Activated CD8-positive, alpha-beta memory T cell treated with anti-CD3 and anti-CD28 coated beads for 36 hours (primary cell): ENCODE data around the gene YKT6. TPM values are rescaled to one million over a fixed set of nuclear protein-coding genes. Genes with fewer than 3 reads are reported as not detected.

Experiments used
- CTCF ChIA-PET: fragments of 350-600 bp; sonication (Branson Sonifier 250); formaldehyde crosslinking; loops from one replicate; lab custom pipeline; 2021; ENCODE audit warnings: antibody characterized with exemption; lab: Charles Lee
- POLR2A ChIA-PET: fragments of 350-600 bp; sonication (Branson Sonifier 250); formaldehyde crosslinking; loops from one replicate; lab custom pipeline; 2021; ENCODE audit warnings: antibody characterized with exemption; lab: Charles Lee
- total RNA-seq, 2 experiments: library from RNA; stranded (reverse); gene quantifications; one replicate each; pipeline ENCODE4 v1.2.3, GENCODE V29; 2021

Gene YKT6
- total RNA-seq, 2 experiments from 2014 or later = 81.0 to 83.9 TPM

DNA sequence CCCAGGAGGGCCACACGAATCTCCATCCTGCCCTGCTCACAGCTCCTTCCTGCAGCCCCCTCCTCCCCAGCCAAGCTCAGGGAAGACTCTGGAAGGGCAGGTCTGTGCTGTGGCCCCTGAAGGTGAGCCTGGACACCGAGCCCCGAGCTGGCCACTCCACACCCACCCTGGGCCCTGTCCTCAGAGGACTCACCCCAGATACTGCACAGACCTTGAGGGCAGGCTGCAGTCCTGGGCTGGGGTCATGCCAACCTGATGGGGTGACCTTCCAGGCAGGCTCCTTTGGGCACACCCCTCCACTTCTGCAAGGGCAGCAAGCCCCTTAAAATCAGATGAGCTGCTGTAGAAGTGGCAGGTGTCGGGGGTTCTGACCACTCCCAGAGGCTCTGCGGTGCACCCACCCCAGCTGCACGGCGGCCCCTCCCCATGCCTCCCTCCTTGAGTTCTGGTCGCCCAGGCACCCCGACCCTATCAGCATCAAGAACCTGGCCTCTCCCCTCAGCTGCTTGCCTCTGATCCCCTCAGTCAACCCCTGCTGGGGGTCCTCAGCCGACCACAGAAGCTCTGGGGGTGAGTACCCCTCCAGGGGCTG lies 24.3 kb downstream of the YKT6 start:
- CTCF ChIA-PET = interaction anchor here (1.2 kb wide), 1 partner anchor 16 kb away, joined by 4 read pairs; no protein-coding TSS in a partner anchor
- POLR2A ChIA-PET = no interaction called here

DNA sequence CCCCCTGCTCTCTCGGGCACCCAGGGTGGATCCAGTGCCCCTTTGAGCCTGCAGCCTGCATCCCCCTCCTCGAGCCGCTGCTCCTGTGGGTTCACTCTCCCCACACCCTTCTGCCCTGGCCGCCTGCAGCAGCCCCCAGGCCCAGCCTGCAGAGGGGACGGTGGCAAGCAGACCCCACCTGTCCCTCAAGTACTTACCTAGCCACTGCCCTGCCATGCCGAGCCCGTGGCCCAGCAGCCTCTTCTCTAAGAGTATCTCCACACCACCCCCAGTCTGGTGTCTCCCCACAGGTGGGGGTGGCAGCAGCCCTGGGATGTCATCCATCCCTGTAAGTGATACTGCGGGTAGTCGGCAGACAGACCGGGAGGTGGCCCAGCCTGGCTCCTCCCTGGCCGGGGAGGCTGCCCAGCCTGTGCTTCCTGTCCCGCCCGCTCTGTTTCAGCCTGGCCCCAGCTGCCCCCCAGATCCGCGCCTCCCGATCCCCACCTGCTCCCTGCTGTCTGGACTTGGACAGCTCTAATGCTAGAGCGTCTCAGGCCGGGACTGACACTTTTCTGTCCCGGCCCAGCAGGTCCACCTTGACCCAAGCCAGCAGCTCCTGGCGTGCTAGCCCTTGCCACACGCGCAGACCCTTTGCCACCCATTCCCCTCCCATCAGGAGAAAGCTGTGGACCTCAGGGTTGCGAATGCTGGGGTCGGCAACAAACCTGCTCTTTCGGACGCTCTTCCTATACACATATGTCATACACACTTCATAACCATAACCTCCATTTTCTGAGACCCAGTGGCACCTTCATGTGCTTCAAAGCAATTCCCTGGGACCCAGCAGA lies 25.0 kb downstream of the YKT6 start:
- ChIA-PET CTCF (interaction anchor here (0.6 kb wide), 1 partner anchor 366 kb away, joined by 3 read pairs; no protein-coding TSS in a partner anchor), POLR2A (no interaction called here)

- ChIA-PET CTCF (no interaction called here), POLR2A (no interaction called here)
Measured at GRCh38 chr7:44226396-44226753, 25.6 kb downstream of the YKT6 start.

DNA sequence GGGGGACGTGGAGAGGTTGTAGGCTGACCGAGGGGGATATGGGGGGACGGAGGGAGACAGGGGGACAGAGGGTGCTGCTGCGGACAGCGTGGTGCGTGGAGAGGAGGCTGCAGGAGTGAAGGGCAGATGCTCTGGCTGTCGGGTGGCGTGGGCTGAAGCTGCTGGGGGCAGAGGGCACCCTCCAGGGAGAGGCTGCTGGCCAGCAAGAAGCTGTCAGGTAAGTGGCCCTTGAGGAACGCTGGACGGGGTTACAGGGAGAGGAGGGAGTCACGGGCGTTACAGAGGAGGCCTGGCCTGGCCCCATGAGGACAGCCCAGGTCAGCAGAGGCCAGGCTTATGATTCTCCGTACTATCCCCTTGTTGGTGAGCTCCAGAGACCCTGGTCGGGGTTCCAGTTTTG lies 27.1 kb downstream of the YKT6 start:
- ChIA-PET CTCF (no interaction called here), POLR2A (no interaction called here)

DNA sequence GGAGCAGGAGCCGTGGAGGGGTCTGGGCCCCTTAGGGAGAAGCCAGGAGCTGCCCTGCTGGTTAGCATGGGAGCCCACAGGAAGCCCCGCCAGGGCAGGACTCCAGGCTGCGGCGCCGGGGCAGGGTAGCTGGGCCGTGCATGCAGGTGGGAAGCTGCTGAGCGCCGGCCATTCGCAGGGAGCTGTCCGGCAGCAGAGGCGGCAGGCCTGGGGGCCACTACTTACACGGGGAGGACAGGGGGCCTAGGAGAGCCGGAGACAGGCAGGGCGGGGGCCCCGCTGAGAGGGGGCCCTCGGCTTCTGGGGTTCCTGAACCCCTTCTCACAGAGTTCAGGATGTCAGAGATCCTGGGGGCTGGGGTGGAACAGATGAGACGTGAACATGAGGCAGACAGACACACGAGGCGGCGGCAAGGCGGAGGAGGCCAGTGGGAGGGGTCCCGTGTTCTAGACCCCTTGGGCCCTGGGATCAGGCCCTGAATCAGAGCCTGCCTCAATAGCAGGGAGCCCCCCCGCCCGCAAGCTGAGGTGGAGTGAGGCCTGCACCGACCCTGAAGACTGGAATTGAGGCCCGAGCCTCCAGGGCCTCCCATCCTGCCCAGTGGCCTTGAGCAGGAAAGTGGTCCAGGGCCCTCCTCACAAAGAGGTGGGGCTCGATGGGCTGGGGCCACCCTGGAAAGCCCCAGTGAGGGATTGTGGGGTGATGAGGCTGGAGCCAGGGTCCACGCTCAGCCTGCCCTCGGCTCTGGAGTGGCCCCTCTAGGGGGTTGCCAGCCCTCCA lies 28.0 kb downstream of the YKT6 start:
- CTCF ChIA-PET = interaction anchor here (0.6 to 0.9 kb wide), 2 partner anchors 12 to 139 kb away, joined by 4 read pairs; no protein-coding TSS in a partner anchor
- POLR2A ChIA-PET = no interaction called here

- POLR2A ChIA-PET = no interaction called here
- CTCF ChIA-PET = interaction anchor here (0.6 to 0.9 kb wide), 2 partner anchors 11 to 140 kb away, joined by 4 read pairs; no protein-coding TSS in a partner anchor
Measured at GRCh38 chr7:44229546-44230105, 28.8 kb downstream of the YKT6 start.

DNA sequence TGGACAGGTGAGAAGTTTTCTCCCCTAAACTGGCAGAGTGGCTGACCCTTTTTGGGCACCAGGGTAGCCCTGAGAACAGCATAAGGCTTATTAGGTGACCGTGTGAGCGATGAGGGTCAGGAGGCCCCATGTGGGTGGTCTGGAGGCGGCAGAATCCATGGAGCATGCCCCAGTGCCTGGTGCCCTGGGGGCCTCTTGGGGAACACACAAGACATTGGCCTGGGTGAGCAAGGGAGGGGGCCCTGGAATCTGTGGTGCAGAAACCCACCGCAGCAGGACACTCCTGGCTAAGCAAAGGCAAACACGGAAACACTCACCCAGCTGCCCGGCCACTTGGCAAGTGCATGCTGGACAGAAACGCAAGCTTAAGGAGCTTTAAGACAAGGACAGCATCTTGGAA lies 29.5 kb downstream of the YKT6 start:
- ChIA-PET CTCF (no interaction called here), POLR2A (no interaction called here)

GRCh38 chr7:44231088-44231487 lies 30.3 kb downstream of the YKT6 start:
- ChIA-PET CTCF (no interaction called here), POLR2A (no interaction called here)

DNA sequence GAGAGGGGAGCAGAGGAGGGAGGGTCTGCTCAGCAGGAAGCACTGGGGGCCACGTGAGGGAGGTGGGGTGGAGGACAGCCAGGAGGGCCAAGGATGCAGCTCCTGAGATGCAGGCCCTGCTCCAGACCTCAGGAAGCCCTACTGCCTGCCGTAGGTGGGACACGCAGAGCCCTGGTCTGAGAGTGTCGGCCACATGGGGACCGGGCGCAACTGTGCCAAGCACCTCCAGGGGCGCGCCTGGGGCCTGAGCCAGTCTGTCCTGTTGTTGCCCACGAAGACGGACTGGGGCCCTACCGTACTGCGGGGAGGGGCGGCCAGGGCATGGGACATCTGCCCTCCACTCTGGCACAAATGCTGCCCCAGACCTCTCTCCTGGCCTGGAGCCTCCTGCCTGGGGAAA lies 31.6 kb downstream of the YKT6 start:
- POLR2A ChIA-PET = no interaction called here
- CTCF ChIA-PET = no interaction called here

- CTCF ChIA-PET = no interaction called here
- POLR2A ChIA-PET = no interaction called here
Measured at GRCh38 chr7:44232901-44233715, 32.3 kb downstream of the YKT6 start.

GRCh38 chr7:44235066-44235465 lies 34.3 kb downstream of the YKT6 start:
- ChIA-PET CTCF (no interaction called here), POLR2A (no interaction called here)

- POLR2A ChIA-PET = no interaction called here
- CTCF ChIA-PET = no interaction called here
Measured at GRCh38 chr7:44235582-44236332, 35.0 kb downstream of the YKT6 start.

GRCh38 chr7:44236333-44236728 lies 35.6 kb downstream of the YKT6 start:
- ChIA-PET POLR2A (no interaction called here), CTCF (no interaction called here)

GRCh38 chr7:44237696-44238095 lies 36.9 kb downstream of the YKT6 start:
- ChIA-PET POLR2A (no interaction called here), CTCF (no interaction called here)

DNA sequence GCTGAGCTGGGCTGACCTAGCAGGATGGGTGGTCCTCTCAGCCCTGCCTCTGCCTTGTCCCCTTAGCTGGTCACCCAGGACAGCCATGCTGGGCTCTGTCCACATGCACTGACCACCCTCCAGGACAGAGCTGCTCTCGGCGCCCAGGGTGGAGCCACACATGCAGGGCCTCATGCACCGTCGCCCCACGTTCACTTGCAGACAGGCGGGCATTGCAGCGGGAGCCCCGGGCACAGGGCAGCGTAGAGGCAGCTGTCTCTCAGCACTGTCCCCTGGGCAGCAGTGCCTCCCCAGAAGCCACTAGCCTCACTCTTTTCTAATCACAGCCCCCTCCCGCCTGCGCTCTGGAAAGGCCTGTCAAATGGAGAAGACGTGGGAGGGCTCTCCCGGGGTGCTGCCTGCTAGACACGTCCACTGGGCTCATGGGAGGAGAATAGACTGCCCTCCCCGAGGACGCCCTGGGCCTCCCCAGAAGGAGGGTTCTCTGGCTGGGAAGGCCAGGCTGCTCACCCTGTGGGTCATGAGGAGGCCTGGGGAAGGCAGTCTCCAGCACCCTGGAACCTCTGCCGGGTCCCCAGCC lies 37.4 kb downstream of the YKT6 start:
- ChIA-PET CTCF (no interaction called here), POLR2A (no interaction called here)

GRCh38 chr7:44239361-44239760 lies 38.6 kb downstream of the YKT6 start:
- CTCF ChIA-PET = no interaction called here

DNA sequence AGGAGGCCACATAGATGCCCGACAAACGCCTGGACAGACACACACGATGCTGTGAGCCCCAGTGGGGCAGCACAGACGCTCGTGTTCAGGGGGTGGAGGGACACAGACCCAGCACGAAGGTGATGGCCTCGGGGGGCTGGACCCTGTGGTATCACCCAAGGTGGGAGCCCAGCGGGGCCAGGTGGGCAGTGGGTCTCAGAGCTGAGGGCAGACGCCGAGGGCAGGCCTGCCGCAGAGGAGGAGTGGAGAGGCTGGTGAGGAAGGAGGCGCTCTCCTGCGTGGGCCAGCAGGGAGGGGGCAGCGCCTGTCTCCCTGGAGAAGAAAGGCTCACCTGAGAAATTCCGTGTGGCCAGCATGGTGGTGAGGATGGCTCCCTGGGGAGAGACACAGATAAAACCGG lies 39.6 kb downstream of the YKT6 start:
- POLR2A ChIA-PET = interaction anchor here (1.1 kb wide), 1 partner anchor 21 kb away, joined by 3 read pairs; no protein-coding TSS in a partner anchor
- CTCF ChIA-PET = interaction anchor here (0.6 to 3.3 kb wide), 15 partner anchors 11 to 326 kb away, joined by 3 to 17 read pairs (median 4); no protein-coding TSS in a partner anchor

More at GRCh38 chr7:44239361-44239760, 38.6 kb downstream of the YKT6 start:
- POLR2A ChIA-PET = interaction anchor here (1.1 kb wide), 1 partner anchor 20 kb away, joined by 3 read pairs; no protein-coding TSS in a partner anchor
